HEK293 (cell line): ENCODE results near the gene SART3.
A peak's percentile ranks its signal among the peaks of the same experiment; 100 is the strongest.

Source experiments
- CTCF ChIA-PET: fragments of 350-600 bp; formaldehyde crosslinking; extraction: SDS; loops from one replicate; lab custom pipeline; 2021; ENCODE audit warnings: antibody characterized with exemption; lab: Yijun Ruan, JAX
- POLR2A ChIA-PET: fragments of 300-600 bp; formaldehyde crosslinking; extraction: SDS; loops from one replicate; lab custom pipeline; 2020; ENCODE audit warnings: antibody characterized with exemption, inconsistent platforms; lab: Yijun Ruan, JAX
- H3K27ac ChIP-seq: fragments of 200-500 bp; sonication (Bioruptor generic); 2 replicates; pipeline ENCODE4 v1.5.1; 2014; ENCODE audit warnings: low read depth, low read length, control low read depth, inconsistent platforms; ENCODE audit errors: extremely low read depth
- H3K36me3 ChIP-seq, 2 experiments: fragments of 200-500 bp in 1 of 2; sonication (Bioruptor generic) in 1 of 2; 1 replicate in 1 of 2; 2 replicates in 1 of 2; pipeline ENCODE4 v1.5.1; 2014 to 2017; ENCODE audit warnings: inconsistent platforms in 2 of 2, low read length in 2 of 2; ENCODE audit not compliant: control insufficient read depth in 2 of 2, insufficient read depth in 1 of 2
- H3K4me1 ChIP-seq: fragments of 200-500 bp; sonication (Bioruptor generic); 2 replicates; pipeline ENCODE4 v1.5.1; 2014; ENCODE audit warnings: mild to moderate bottlenecking, low read length, inconsistent platforms; ENCODE audit not compliant: control insufficient read depth, insufficient read depth
- H3K4me3 ChIP-seq: 2 replicates; pipeline ENCODE4 v1.5.1; 2011; ENCODE audit warnings: low read depth, mild to moderate bottlenecking, control low read depth, low read length, moderate library complexity
- H3K9me3 ChIP-seq: fragments of 200-500 bp; sonication (Bioruptor generic); 2 replicates; pipeline ENCODE4 v1.5.1; 2014; ENCODE audit warnings: low read depth, low read length, inconsistent platforms; ENCODE audit not compliant: control insufficient read depth, insufficient read depth
- ATF2 ChIP-seq: fragments of 450-650 bp; formaldehyde crosslinking; IDR thresholded peaks from 2 replicates; pipeline ENCODE4 v1.5.1; 2016; ENCODE audit warnings: missing biosample characterization, missing genetic modification characterization, low read depth
- IKZF3 ChIP-seq: fragments of 450-650 bp; IDR thresholded peaks from 2 replicates; pipeline ENCODE4 v1.5.0; 2018; ENCODE audit warnings: missing biosample characterization, mild to moderate bottlenecking, missing genetic modification characterization, moderate library complexity
- KLF9 ChIP-seq: fragments of 450-650 bp; formaldehyde crosslinking; IDR thresholded peaks from 2 replicates; pipeline ENCODE4 v1.5.1; 2016; ENCODE audit warnings: missing biosample characterization, missing genetic modification characterization, low read depth
- SETDB1 ChIP-seq: IDR thresholded peaks from one replicate; pipeline ENCODE4 v1.6.1; 2017; ENCODE audit warnings: mild to moderate bottlenecking, low read length, moderate library complexity, mixed read lengths; ENCODE audit not compliant: insufficient read length
- YY2 ChIP-seq: fragments of 450-650 bp; formaldehyde crosslinking; IDR thresholded peaks from 2 replicates; pipeline ENCODE4 v1.5.1; 2016; ENCODE audit warnings: missing biosample characterization, missing genetic modification characterization
- ZFHX2 ChIP-seq: fragments of 450-650 bp; formaldehyde crosslinking; conservative IDR thresholded peaks from 2 replicates; pipeline ENCODE4 v1.5.1; 2016; ENCODE audit warnings: missing biosample characterization, missing genetic modification characterization
- ZFP3 ChIP-seq: fragments of 450-650 bp; formaldehyde crosslinking; IDR thresholded peaks from 2 replicates; pipeline ENCODE4 v1.5.1; 2016; ENCODE audit warnings: low read depth, missing biosample characterization, missing genetic modification characterization
- ZNF174 ChIP-seq: fragments of 450-650 bp; formaldehyde crosslinking; IDR thresholded peaks from 2 replicates; pipeline ENCODE4 v1.5.0; 2017; ENCODE audit warnings: missing biosample characterization, mild to moderate bottlenecking, missing genetic modification characterization
- ZNF335 ChIP-seq: fragments of 450-650 bp; formaldehyde crosslinking; conservative IDR thresholded peaks from 2 replicates; pipeline ENCODE4 v1.5.1; 2016; ENCODE audit warnings: missing biosample characterization, missing genetic modification characterization
- ZNF654 ChIP-seq: fragments of 450-650 bp; formaldehyde crosslinking; IDR thresholded peaks from 2 replicates; pipeline ENCODE4 v1.5.1; 2016; ENCODE audit warnings: low read depth, missing biosample characterization, missing genetic modification characterization
- ZNF660 ChIP-seq: fragments of 450-650 bp; IDR thresholded peaks from 2 replicates; pipeline ENCODE4 v1.5.1; 2018; ENCODE audit warnings: missing biosample characterization, mild to moderate bottlenecking, missing genetic modification characterization
- ZSCAN18 ChIP-seq: fragments of 450-650 bp; formaldehyde crosslinking; IDR thresholded peaks from 2 replicates; pipeline ENCODE4 v1.5.1; 2016; ENCODE audit warnings: missing biosample characterization, missing genetic modification characterization

Gene SART3

GRCh38 chr12:108498136-108498535 is 62.8 kb downstream of the SART3 start:
- no peak for TF ChIP-seq ZFP3 (tag by site-specific recombination)
- no peak for TF ChIP-seq ZSCAN18 (tag by site-specific recombination)
- TF ChIP-seq IKZF3 (tag by site-specific recombination) = no peak
- TF ChIP-seq SETDB1 = no peak
- TF ChIP-seq KLF9 (tag by site-specific recombination) = no peak
- no peak for TF ChIP-seq ZNF174 (tag by site-specific recombination)
- Histone ChIP-seq H3K4me3 (no peak overlapping the region), H3K9me3 (no peaks in the 10 kb centered on the region), H3K4me1 (no peaks in the 10 kb centered on the region), H3K36me3 (no peaks in the 10 kb centered on the region), H3K27ac (no peak overlapping the region)
- POLR2A ChIA-PET = no interaction called here
- CTCF ChIA-PET = interaction anchor here (0.6 to 2.6 kb wide), 2 partner anchors 14 to 441 kb away, joined by 3 to 9 read pairs; no protein-coding TSS in a partner anchor

GRCh38 chr12:108495823-108496579 is 65.0 kb downstream of the SART3 start:
- no peaks in the 10 kb centered on the region for H3K36me3 ChIP-seq
- no peaks in the 10 kb centered on the region for H3K4me1 ChIP-seq
- peak; percentile 23; the same call in 1 of the 2 replicates for TF ChIP-seq ZNF335 (tag by site-specific recombination)
- TF ChIP-seq YY2 (tag by site-specific recombination) = peak; percentile 56; the same call in 1 of the 2 replicates
- TF ChIP-seq SETDB1 = no peak
- H3K27ac ChIP-seq = no peak overlapping the region
- CTCF ChIA-PET = interaction anchor here (0.6 to 2.8 kb wide), 11 partner anchors 10 to 555 kb away, joined by 3 to 10 read pairs (median 5); no protein-coding TSS in a partner anchor
- no peaks in the 10 kb centered on the region for H3K9me3 ChIP-seq
- POLR2A ChIA-PET = interaction anchor here (0.7 kb wide), 1 partner anchor 19 kb away, joined by 4 read pairs; the partner anchor contains the start of gene FICD
- H3K4me3 ChIP-seq = no peak overlapping the region

- TF ChIP-seq ZNF660 (tag by site-specific recombination) = 0 out of 2 replicates have a peak, but pooled peaks have one; percentile 45
- TF ChIP-seq ZNF654 = peak; percentile 40
- no peak for TF ChIP-seq ATF2 (tag by site-specific recombination)
- TF ChIP-seq, all 188 proteins: peak for 2
- ChIA-PET POLR2A (no interaction called here), CTCF (interaction anchor here (0.5 to 2.8 kb wide), 19 partner anchors 9 to 983 kb away, joined by 3 to 10 read pairs (median 4); partner anchors contain the start of gene UBE3B)
- H3K4me1 ChIP-seq = no peaks in the 10 kb centered on the region
- no peaks in the 10 kb centered on the region for H3K9me3 ChIP-seq
- no peak overlapping the region for H3K4me3 ChIP-seq
- no peaks in the 10 kb centered on the region for H3K36me3 ChIP-seq
- no peak overlapping the region for H3K27ac ChIP-seq
Measured at GRCh38 chr12:108495054-108495453, 65.9 kb downstream of the SART3 start.

GRCh38 chr12:108491256-108491655 is 69.7 kb downstream of the SART3 start:
- TF ChIP-seq ZFHX2 (tag by site-specific recombination) = no peak
- POLR2A ChIA-PET = no interaction called here
- Histone ChIP-seq H3K27ac (no peak overlapping the region), H3K9me3 (no peaks in the 10 kb centered on the region), H3K36me3 (no peaks in the 10 kb centered on the region), H3K4me1 (no peaks in the 10 kb centered on the region), H3K4me3 (no peak overlapping the region)
- CTCF ChIA-PET = interaction anchor here (0.5 to 1.2 kb wide), 2 partner anchors 20 to 148 kb away, joined by 3 read pairs; no protein-coding TSS in a partner anchor
